LNCAP (cell line): ENCODE results near the gene C16orf95.

ENCODE experiments used
- CTCF ChIP-seq: fragments of 450-650 bp; IDR thresholded peaks from 2 replicates; pipeline ENCODE4 v1.5.1; 2017; ENCODE audit warnings: mild to moderate bottlenecking

Gene C16orf95

GRCh38 chr16:87312008-87312407, 5.2 kb downstream of the C16orf95 start:
- no peak for TF ChIP-seq CTCF

- no peak for TF ChIP-seq CTCF
Observed at GRCh38 chr16:87311387-87311786, 5.8 kb downstream of the C16orf95 start.

GRCh38 chr16:87310610-87311009, 6.6 kb downstream of the C16orf95 start:
- TF ChIP-seq CTCF: no peak

GRCh38 chr16:87309620-87310525, 7.3 kb downstream of the C16orf95 start:
- no peak for TF ChIP-seq CTCF

- TF ChIP-seq CTCF: no peak
Observed at GRCh38 chr16:87308826-87309225, 8.4 kb downstream of the C16orf95 start.

GRCh38 chr16:87306516-87306915, 10.7 kb downstream of the C16orf95 start:
- TF ChIP-seq CTCF: no peak

GRCh38 chr16:87305505-87306391, 11.4 kb downstream of the C16orf95 start:
- no peak for TF ChIP-seq CTCF
